CD4-positive, alpha-beta T cell (primary cell): ENCODE results near the gene ESRRB. TPM values are rescaled to one million over a fixed set of nuclear protein-coding genes. Genes with fewer than 3 reads are reported as not detected.

Experiments
- ATAC-seq: fragments of 200-7000 bp; cut with Tn5 transposase; one replicate; pipeline ENCODE4 v1.10.0; 2022; ENCODE audit warnings: mild to moderate bottlenecking; ENCODE audit not compliant: poor library complexity
- CTCF ChIA-PET: fragments of 350-600 bp; sonication (Branson Sonifier 250); formaldehyde crosslinking; loops from one replicate; lab custom pipeline; 2021; ENCODE audit warnings: antibody characterized with exemption, inconsistent platforms; lab: Charles Lee
- POLR2A ChIA-PET: fragments of 350-600 bp; sonication (Branson Sonifier 250); formaldehyde crosslinking; loops from one replicate; lab custom pipeline; 2021; ENCODE audit warnings: antibody characterized with exemption, inconsistent platforms; lab: Charles Lee
- DNase-seq, 14 experiments: peaks; one replicate each; pipeline ENCODE4 v3.0.0-alpha.2; 2013 to 2020; ENCODE audit warnings: mixed read lengths in 2 of 14
- H3K27ac ChIP-seq, 2 donors: one replicate each; pipeline versions ENCODE4 v1.5.1 to v1.7.0; 2013; ENCODE audit warnings: low read length in 2 of 2, low read depth in 1 of 2, mild to moderate bottlenecking in 1 of 2
- H3K27me3 ChIP-seq, 2 experiments: 1 replicate in 1 of 2; 2 replicates in 1 of 2; pipeline versions ENCODE4 v1.6.1 to v1.7.0; 2013; ENCODE audit warnings: low read length in 2 of 2, control low read depth in 1 of 2, mild to moderate bottlenecking in 1 of 2, moderate library complexity in 1 of 2; ENCODE audit not compliant: insufficient read depth in 2 of 2, control insufficient read depth in 1 of 2
- H3K36me3 ChIP-seq: one replicate; pipeline ENCODE4 v1.6.1; 2013; ENCODE audit warnings: low read length, control low read depth; ENCODE audit not compliant: insufficient read depth
- H3K4me1 ChIP-seq: one replicate; pipeline ENCODE4 v1.6.1; 2013; ENCODE audit warnings: low read length, control low read depth; ENCODE audit not compliant: insufficient read depth
- H3K4me3 ChIP-seq: one replicate; pipeline ENCODE4 v1.5.1; 2013; ENCODE audit warnings: mild to moderate bottlenecking, low read length, moderate library complexity
- H3K9me3 ChIP-seq, 2 experiments: 1 replicate in 1 of 2; 2 replicates in 1 of 2; pipeline versions ENCODE4 v1.6.1 to v1.7.0; 2013; ENCODE audit warnings: low read length in 2 of 2, mild to moderate bottlenecking in 2 of 2, control low read depth in 1 of 2, moderate library complexity in 1 of 2; ENCODE audit not compliant: control insufficient read depth in 1 of 2, insufficient read depth in 1 of 2
- H3K27ac Mint-ChIP-seq: one replicate; pipeline ENCODE4 v1.8.0; 2020; ENCODE audit warnings: mixed read lengths
- H3K27me3 Mint-ChIP-seq: one replicate; pipeline ENCODE4 v1.8.0; 2021; ENCODE audit warnings: mixed read lengths
- H3K36me3 Mint-ChIP-seq: one replicate; pipeline ENCODE4 v1.8.0; 2021; ENCODE audit warnings: low read depth, mixed read lengths
- H3K4me1 Mint-ChIP-seq: one replicate; pipeline ENCODE4 v1.8.0; 2021; ENCODE audit warnings: low read depth, mixed read lengths
- H3K4me3 Mint-ChIP-seq: one replicate; pipeline ENCODE4 v1.8.0; 2020; ENCODE audit warnings: mild to moderate bottlenecking, mixed read lengths
- H3K9me3 Mint-ChIP-seq: one replicate; pipeline ENCODE4 v1.8.0; 2020; ENCODE audit warnings: mixed read lengths
- intact Hi-C, 2 experiments: fragments of 100-400 bp; cut with DNase I in 1 of 2; cut with micrococcal nuclease in 1 of 2; formaldehyde crosslinking; loops; one replicate each; pipeline versions ENCODE4 v1.15.1 to v1.9.0; 2023 to 2025; cut with DNase I, micrococcal nuclease
- total RNA-seq, 174 experiments: library from RNA in 2 of 174; stranded (reverse) in 2 of 174; gene quantifications; one replicate each; pipeline ENCODE4 v1.2.3 and lab custom pipeline; 2021 to 2026
- TF ChIP-seq, protein P1 (sequence below): fragments of 200-600 bp; IDR thresholded peaks from one replicate; pipeline ENCODE4 v1.8.0; 2022; ENCODE audit warnings: antibody characterized with exemption, mild to moderate bottlenecking

Gene ESRRB
- total RNA-seq, 2 experiments from 2014 or later = 0.17 to 0.27 TPM

GRCh38 chr14:76390621-76391020 lies 14.7 kb downstream of the ESRRB start:
- DNase-seq (no peak), ATAC-seq (no peak)
- H3K9me3 ChIP-seq = no peaks in the 10 kb centered on the region
- peaks cover 11 to 28% of the 10 kb centered on the region in 2 experiments for H3K27me3 ChIP-seq
- H3K4me1 ChIP-seq = peaks cover 5% of the 10 kb centered on the region
- no peaks in the 10 kb centered on the region for H3K4me1 Mint-ChIP-seq
- no peak overlapping the region for H3K4me3 Mint-ChIP-seq
- ChIA-PET POLR2A (no interaction called here), CTCF (no interaction called here)
- H3K36me3 ChIP-seq = no peaks in the 10 kb centered on the region
- H3K27ac Mint-ChIP-seq = no peak overlapping the region
- no peaks in the 10 kb centered on the region for H3K36me3 Mint-ChIP-seq
- peaks cover 39% of the 10 kb centered on the region for H3K27me3 Mint-ChIP-seq
- TF ChIP-seq, protein P1, sequence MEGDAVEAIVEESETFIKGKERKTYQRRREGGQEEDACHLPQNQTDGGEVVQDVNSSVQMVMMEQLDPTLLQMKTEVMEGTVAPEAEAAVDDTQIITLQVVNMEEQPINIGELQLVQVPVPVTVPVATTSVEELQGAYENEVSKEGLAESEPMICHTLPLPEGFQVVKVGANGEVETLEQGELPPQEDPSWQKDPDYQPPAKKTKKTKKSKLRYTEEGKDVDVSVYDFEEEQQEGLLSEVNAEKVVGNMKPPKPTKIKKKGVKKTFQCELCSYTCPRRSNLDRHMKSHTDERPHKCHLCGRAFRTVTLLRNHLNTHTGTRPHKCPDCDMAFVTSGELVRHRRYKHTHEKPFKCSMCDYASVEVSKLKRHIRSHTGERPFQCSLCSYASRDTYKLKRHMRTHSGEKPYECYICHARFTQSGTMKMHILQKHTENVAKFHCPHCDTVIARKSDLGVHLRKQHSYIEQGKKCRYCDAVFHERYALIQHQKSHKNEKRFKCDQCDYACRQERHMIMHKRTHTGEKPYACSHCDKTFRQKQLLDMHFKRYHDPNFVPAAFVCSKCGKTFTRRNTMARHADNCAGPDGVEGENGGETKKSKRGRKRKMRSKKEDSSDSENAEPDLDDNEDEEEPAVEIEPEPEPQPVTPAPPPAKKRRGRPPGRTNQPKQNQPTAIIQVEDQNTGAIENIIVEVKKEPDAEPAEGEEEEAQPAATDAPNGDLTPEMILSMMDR = no peak
- no peak overlapping the region for H3K4me3 ChIP-seq
- intact Hi-C loops = no loop called here
- H3K9me3 Mint-ChIP-seq = no peaks in the 10 kb centered on the region
- H3K27ac ChIP-seq = no peak overlapping the region

- Histone ChIP-seq H3K27me3 (peaks cover 5 to 19% of the 10 kb centered on the region in 2 experiments), H3K27ac (no peak overlapping the region), H3K36me3 (no peaks in the 10 kb centered on the region), H3K4me1 (peaks cover 1% of the 10 kb centered on the region), H3K4me3 (no peak overlapping the region), H3K9me3 (no peaks in the 10 kb centered on the region)
- no peak overlapping the region for H3K27ac Mint-ChIP-seq
- no peaks in the 10 kb centered on the region for H3K9me3 Mint-ChIP-seq
- DNase-seq = no peak
- ChIA-PET CTCF (no interaction called here), POLR2A (no interaction called here)
- ATAC-seq = no peak
- TF ChIP-seq, protein P1 = no peak
- H3K27me3 Mint-ChIP-seq = peaks cover 28% of the 10 kb centered on the region
- intact Hi-C loops = no loop called here
- H3K36me3 Mint-ChIP-seq = no peaks in the 10 kb centered on the region
- H3K4me1 Mint-ChIP-seq = no peaks in the 10 kb centered on the region
- no peak overlapping the region for H3K4me3 Mint-ChIP-seq
These were observed 16.2 kb downstream of the ESRRB start for GRCh38 chr14:76391981-76392690.

GRCh38 chr14:76394569-76394968 lies 18.6 kb downstream of the ESRRB start:
- ATAC-seq = no peak

More at GRCh38 chr14:76394569-76394968, 18.6 kb downstream of the ESRRB start:
- Mint-ChIP-seq H3K4me1 (no peaks in the 10 kb centered on the region), H3K27me3 (peaks cover 5% of the 10 kb centered on the region), H3K4me3 (no peak overlapping the region), H3K9me3 (no peaks in the 10 kb centered on the region), H3K36me3 (no peaks in the 10 kb centered on the region), H3K27ac (no peak overlapping the region)
- DNase-seq = no peak
- POLR2A ChIA-PET = no interaction called here
- CTCF ChIA-PET = no interaction called here
- peaks cover 0 to 3% of the 10 kb centered on the region in 2 experiments for H3K27me3 ChIP-seq
- no peaks in the 10 kb centered on the region for H3K4me1 ChIP-seq
- H3K9me3 ChIP-seq = no peaks in the 10 kb centered on the region
- TF ChIP-seq, protein P1 = no peak
- H3K27ac ChIP-seq = no peak overlapping the region
- intact Hi-C loops = no loop called here
- no peak overlapping the region for H3K4me3 ChIP-seq
- no peaks in the 10 kb centered on the region for H3K36me3 ChIP-seq
